ENCODE measurements around the gene TNFAIP8L3. TPM values are rescaled to one million over a fixed set of nuclear protein-coding genes. Genes with fewer than 3 reads are reported as not detected.

Gene TNFAIP8L3
- total RNA-seq, 1 experiment from 2014 or later = not detected

DNA sequence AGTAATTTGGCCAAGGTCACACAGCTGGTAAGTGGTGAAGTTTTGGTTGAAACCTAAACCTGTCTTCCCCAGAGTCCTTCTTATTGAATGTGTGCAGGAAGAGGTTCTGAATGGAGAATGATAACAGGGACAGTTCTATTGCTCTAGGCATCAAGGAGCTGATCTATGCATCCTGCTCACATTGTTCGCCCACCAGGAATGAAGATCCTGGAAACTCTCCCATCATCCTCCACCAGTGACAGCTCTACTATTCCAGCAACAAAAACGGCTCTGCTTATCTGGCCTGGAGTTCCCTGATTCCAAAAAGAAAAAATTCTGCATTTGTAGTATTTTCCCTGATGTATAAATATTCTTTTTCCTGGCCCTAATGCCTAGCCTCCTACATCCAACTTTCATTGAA, 16.4 kb upstream of the TNFAIP8L3 start:
- H3K4me1 ChIP-seq (ENCODE audit: low read length) = no peaks in the 10 kb centered on the region
- H3K79me2 ChIP-seq (ENCODE audit: low read length) = no peaks in the 10 kb centered on the region
- H3K9me3 ChIP-seq (ENCODE audit: low read length) = no peaks in the 10 kb centered on the region
- H3K27ac ChIP-seq (ENCODE audit: low read length) = no peak overlapping the region
- no peak overlapping the region for H3K4me3 ChIP-seq (ENCODE audit: low read length)
- H3K27me3 ChIP-seq (ENCODE audit: low read length) = no peaks in the 10 kb centered on the region
- no peaks in the 10 kb centered on the region for H4K20me1 ChIP-seq (ENCODE audit: insufficient read depth, low read depth, low read length)
- H2AFZ ChIP-seq (ENCODE audit: low read length) = no peak overlapping the region
- H3K9ac ChIP-seq (ENCODE audit: low read length) = no peak overlapping the region
- H3K9me2 ChIP-seq (replicated peaks; ENCODE audit: insufficient read depth, low read length) = no peaks in the 10 kb centered on the region
- no peak for DNase-seq
- no peaks in the 10 kb centered on the region for H3K36me3 ChIP-seq (ENCODE audit: insufficient read depth, low read length)
- H3K4me2 ChIP-seq (ENCODE audit: low read depth, low read length, poor library complexity, severe bottlenecking) = no peak overlapping the region

GRCh38 chr15:51110171-51110570, 15.5 kb upstream of the TNFAIP8L3 start:
- H3K4me3 ChIP-seq (ENCODE audit: low read length) = no peak overlapping the region
- H3K27ac ChIP-seq (ENCODE audit: low read length) = no peak overlapping the region
- no peak for DNase-seq
- no peaks in the 10 kb centered on the region for H4K20me1 ChIP-seq (ENCODE audit: insufficient read depth, low read depth, low read length)
- no peak overlapping the region for H2AFZ ChIP-seq (ENCODE audit: low read length)
- H3K4me2 ChIP-seq (ENCODE audit: low read depth, low read length, poor library complexity, severe bottlenecking) = no peak overlapping the region
- no peaks in the 10 kb centered on the region for H3K4me1 ChIP-seq (ENCODE audit: low read length)
- H3K9me3 ChIP-seq (ENCODE audit: low read length) = no peaks in the 10 kb centered on the region
- no peaks in the 10 kb centered on the region for H3K36me3 ChIP-seq (ENCODE audit: insufficient read depth, low read length)
- H3K9ac ChIP-seq (ENCODE audit: low read length) = no peak overlapping the region
- no peaks in the 10 kb centered on the region for H3K79me2 ChIP-seq (ENCODE audit: low read length)
- H3K27me3 ChIP-seq (ENCODE audit: low read length) = no peaks in the 10 kb centered on the region
- no peaks in the 10 kb centered on the region for H3K9me2 ChIP-seq (replicated peaks; ENCODE audit: insufficient read depth, low read length)

DNA sequence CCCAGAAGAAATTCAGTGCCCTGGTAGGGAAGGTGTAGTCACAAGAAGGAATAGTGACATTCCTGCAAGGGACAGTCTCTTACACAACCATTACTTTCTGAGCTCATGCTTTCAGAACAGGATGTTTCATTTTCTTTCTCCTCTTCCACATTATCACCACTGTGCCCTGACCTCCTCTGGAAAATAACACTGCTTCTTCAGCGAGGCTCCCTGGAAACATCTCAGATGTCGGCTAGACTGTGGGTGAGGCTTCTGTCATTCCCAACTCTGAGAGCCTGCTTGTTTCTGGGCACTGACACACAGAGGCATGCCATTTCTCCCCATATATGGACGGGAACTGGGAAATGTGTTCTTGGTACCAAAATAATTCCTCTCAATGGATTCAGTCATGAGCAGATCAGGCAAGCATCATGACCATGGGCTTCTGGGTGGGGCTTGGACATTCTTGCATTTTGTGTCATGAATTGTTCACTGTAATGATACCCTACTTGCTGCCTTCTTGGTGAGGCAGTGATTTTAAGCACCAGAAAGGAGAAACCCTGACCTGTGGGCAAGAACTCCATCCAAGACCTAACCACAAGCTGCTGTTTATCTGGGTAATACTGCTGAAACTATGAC, 14.3 kb upstream of the TNFAIP8L3 start:
- Histone ChIP-seq H3K27ac (ENCODE audit: low read length) (no peak overlapping the region), H3K4me3 (ENCODE audit: low read length) (no peak overlapping the region), H3K9me3 (ENCODE audit: low read length) (no peaks in the 10 kb centered on the region), H3K9me2 (replicated peaks; ENCODE audit: insufficient read depth, low read length) (no peaks in the 10 kb centered on the region), H4K20me1 (ENCODE audit: insufficient read depth, low read depth, low read length) (no peaks in the 10 kb centered on the region), H3K4me1 (ENCODE audit: low read length) (no peaks in the 10 kb centered on the region), H3K36me3 (ENCODE audit: insufficient read depth, low read length) (no peaks in the 10 kb centered on the region), H3K4me2 (ENCODE audit: low read depth, low read length, poor library complexity, severe bottlenecking) (no peak overlapping the region), H3K9ac (ENCODE audit: low read length) (no peak overlapping the region), H3K27me3 (ENCODE audit: low read length) (no peaks in the 10 kb centered on the region), H2AFZ (ENCODE audit: low read length) (no peak overlapping the region), H3K79me2 (ENCODE audit: low read length) (no peaks in the 10 kb centered on the region)
- DNase-seq = no peak

GRCh38 chr15:51107612-51108011, 12.9 kb upstream of the TNFAIP8L3 start:
- Histone ChIP-seq H3K4me2 (ENCODE audit: low read depth, low read length, poor library complexity, severe bottlenecking) (no peak overlapping the region), H3K9me2 (replicated peaks; ENCODE audit: insufficient read depth, low read length) (no peaks in the 10 kb centered on the region), H2AFZ (ENCODE audit: low read length) (no peak overlapping the region), H3K27me3 (ENCODE audit: low read length) (no peaks in the 10 kb centered on the region), H3K4me3 (ENCODE audit: low read length) (no peak overlapping the region), H3K27ac (ENCODE audit: low read length) (no peak overlapping the region), H3K9me3 (ENCODE audit: low read length) (no peaks in the 10 kb centered on the region), H3K36me3 (ENCODE audit: insufficient read depth, low read length) (no peaks in the 10 kb centered on the region), H3K9ac (ENCODE audit: low read length) (no peak overlapping the region), H3K4me1 (ENCODE audit: low read length) (no peaks in the 10 kb centered on the region), H3K79me2 (ENCODE audit: low read length) (no peaks in the 10 kb centered on the region), H4K20me1 (ENCODE audit: insufficient read depth, low read depth, low read length) (no peaks in the 10 kb centered on the region)
- DNase-seq = no peak

- Histone ChIP-seq H3K27me3 (ENCODE audit: low read length) (no peaks in the 10 kb centered on the region), H3K4me3 (ENCODE audit: low read length) (no peak overlapping the region), H3K4me2 (ENCODE audit: low read depth, low read length, poor library complexity, severe bottlenecking) (no peak overlapping the region), H3K79me2 (ENCODE audit: low read length) (no peaks in the 10 kb centered on the region), H3K27ac (ENCODE audit: low read length) (no peak overlapping the region), H3K9ac (ENCODE audit: low read length) (no peak overlapping the region), H3K9me2 (replicated peaks; ENCODE audit: insufficient read depth, low read length) (no peaks in the 10 kb centered on the region), H3K36me3 (ENCODE audit: insufficient read depth, low read length) (no peaks in the 10 kb centered on the region), H2AFZ (ENCODE audit: low read length) (no peak overlapping the region), H3K4me1 (ENCODE audit: low read length) (no peaks in the 10 kb centered on the region), H4K20me1 (ENCODE audit: insufficient read depth, low read depth, low read length) (no peaks in the 10 kb centered on the region), H3K9me3 (ENCODE audit: low read length) (no peaks in the 10 kb centered on the region)
- no peak for DNase-seq
Measured at GRCh38 chr15:51106481-51106880, 11.8 kb upstream of the TNFAIP8L3 start.

DNA sequence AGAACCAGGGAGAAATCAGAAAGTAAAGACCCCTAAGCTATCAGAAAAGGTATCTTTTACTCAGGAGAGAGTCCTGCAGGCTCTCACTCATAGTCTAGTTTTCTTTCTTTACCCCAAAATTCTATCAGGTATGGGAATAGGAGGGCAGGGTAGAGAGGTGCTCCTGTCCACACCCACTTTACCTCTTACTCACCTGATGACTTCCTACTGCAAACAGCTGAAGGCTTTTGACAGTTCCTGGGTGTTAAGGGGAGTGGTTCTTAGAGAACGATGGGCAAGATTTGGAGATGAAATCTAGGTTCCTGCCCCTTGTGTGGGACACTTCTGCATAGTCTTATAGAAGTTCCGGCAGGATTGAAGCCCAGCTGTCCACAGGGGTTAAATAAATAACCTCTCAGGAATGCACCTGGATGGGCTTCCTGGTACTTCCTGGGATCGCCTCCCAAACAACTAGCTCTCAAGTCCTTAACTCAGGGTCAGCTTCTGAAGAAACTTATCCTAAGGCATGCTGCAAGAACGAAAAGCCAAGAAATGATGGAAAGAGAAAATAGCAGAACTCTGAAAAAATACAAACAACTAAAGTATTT, 10.8 kb upstream of the TNFAIP8L3 start:
- H3K4me2 ChIP-seq (ENCODE audit: low read depth, low read length, poor library complexity, severe bottlenecking) = no peak overlapping the region
- H2AFZ ChIP-seq (ENCODE audit: low read length) = no peak overlapping the region
- H3K9me2 ChIP-seq (replicated peaks; ENCODE audit: insufficient read depth, low read length) = no peaks in the 10 kb centered on the region
- H4K20me1 ChIP-seq (ENCODE audit: insufficient read depth, low read depth, low read length) = no peaks in the 10 kb centered on the region
- no peak for DNase-seq
- no peaks in the 10 kb centered on the region for H3K27me3 ChIP-seq (ENCODE audit: low read length)
- H3K4me3 ChIP-seq (ENCODE audit: low read length) = no peak overlapping the region
- H3K9ac ChIP-seq (ENCODE audit: low read length) = no peak overlapping the region
- no peak overlapping the region for H3K27ac ChIP-seq (ENCODE audit: low read length)
- H3K9me3 ChIP-seq (ENCODE audit: low read length) = no peaks in the 10 kb centered on the region
- no peaks in the 10 kb centered on the region for H3K79me2 ChIP-seq (ENCODE audit: low read length)
- no peaks in the 10 kb centered on the region for H3K4me1 ChIP-seq (ENCODE audit: low read length)
- H3K36me3 ChIP-seq (ENCODE audit: insufficient read depth, low read length) = no peaks in the 10 kb centered on the region

DNA sequence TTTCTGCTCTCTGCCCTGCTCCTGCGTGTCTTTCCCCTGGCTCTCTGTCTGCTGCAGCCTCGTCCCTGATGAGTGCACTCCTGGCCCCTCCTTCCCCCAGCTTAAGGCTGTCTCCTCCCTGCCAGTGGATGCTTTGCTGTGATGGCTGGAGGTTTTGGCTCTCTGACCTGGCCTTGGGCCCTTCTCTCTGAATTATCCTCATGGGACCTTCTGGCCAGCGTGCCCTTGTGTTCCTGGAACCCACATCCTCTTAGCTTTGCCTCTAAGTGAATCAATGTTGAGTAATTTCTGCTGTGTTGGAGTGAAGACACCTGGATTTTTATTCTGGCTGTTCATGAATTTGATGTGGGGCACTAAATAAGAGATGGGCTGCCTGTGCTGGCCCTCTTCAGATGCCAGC, 9.8 kb upstream of the TNFAIP8L3 start:
- Histone ChIP-seq H3K4me2 (ENCODE audit: low read depth, low read length, poor library complexity, severe bottlenecking) (no peak overlapping the region), H3K4me1 (ENCODE audit: low read length) (no peaks in the 10 kb centered on the region), H3K9me3 (ENCODE audit: low read length) (no peaks in the 10 kb centered on the region), H2AFZ (ENCODE audit: low read length) (no peak overlapping the region), H3K27ac (ENCODE audit: low read length) (no peak overlapping the region), H3K27me3 (ENCODE audit: low read length) (no peaks in the 10 kb centered on the region), H4K20me1 (ENCODE audit: insufficient read depth, low read depth, low read length) (no peaks in the 10 kb centered on the region), H3K9me2 (replicated peaks; ENCODE audit: insufficient read depth, low read length) (no peaks in the 10 kb centered on the region), H3K9ac (ENCODE audit: low read length) (no peak overlapping the region), H3K79me2 (ENCODE audit: low read length) (no peaks in the 10 kb centered on the region), H3K4me3 (ENCODE audit: low read length) (no peak overlapping the region), H3K36me3 (ENCODE audit: insufficient read depth, low read length) (no peaks in the 10 kb centered on the region)
- DNase-seq = no peak

GRCh38 chr15:51103330-51103729, 8.6 kb upstream of the TNFAIP8L3 start:
- Histone ChIP-seq H3K36me3 (ENCODE audit: insufficient read depth, low read length) (no peaks in the 10 kb centered on the region), H3K27ac (ENCODE audit: low read length) (no peak overlapping the region), H3K9me2 (replicated peaks; ENCODE audit: insufficient read depth, low read length) (no peaks in the 10 kb centered on the region), H3K4me3 (ENCODE audit: low read length) (no peak overlapping the region), H3K27me3 (ENCODE audit: low read length) (no peaks in the 10 kb centered on the region), H3K79me2 (ENCODE audit: low read length) (no peaks in the 10 kb centered on the region), H3K9me3 (ENCODE audit: low read length) (no peaks in the 10 kb centered on the region), H3K9ac (ENCODE audit: low read length) (no peak overlapping the region), H2AFZ (ENCODE audit: low read length) (no peak overlapping the region), H4K20me1 (ENCODE audit: insufficient read depth, low read depth, low read length) (no peaks in the 10 kb centered on the region), H3K4me2 (ENCODE audit: low read depth, low read length, poor library complexity, severe bottlenecking) (no peak overlapping the region), H3K4me1 (ENCODE audit: low read length) (no peaks in the 10 kb centered on the region)
- no peak for DNase-seq
